GM23338 (cell line): ENCODE results near the gene CFAP299. TPM values are rescaled to one million over a fixed set of nuclear protein-coding genes. Genes with fewer than 3 reads are reported as not detected.

Experiments
- ATAC-seq: fragments of 200-7000 bp; cut with Tn5 transposase; 3 replicates; pipeline ENCODE4 v1.9.1; 2020
- DNase-seq: peaks from one replicate; pipeline ENCODE4 v3.0.0-alpha.2; 2015; ENCODE audit warnings: low spot score
- H2AFZ ChIP-seq: fragments of 200-600 bp; sonication (generic); 2 replicates; pipeline ENCODE4 v1.8.0; 2016; ENCODE audit warnings: antibody characterized with exemption, mild to moderate bottlenecking, moderate library complexity
- H3F3A ChIP-seq: fragments of 200-600 bp; sonication (generic); replicated peaks from 2 replicates; pipeline ENCODE4 v1.8.0; 2017; ENCODE audit warnings: antibody characterized with exemption, mixed run types, low read depth
- H3K27ac ChIP-seq: fragments of 200-600 bp; sonication (generic); 2 replicates; pipeline ENCODE4 v1.6.1; 2016; ENCODE audit warnings: low read depth
- H3K27me3 ChIP-seq: fragments of 200-600 bp; sonication (generic); 2 replicates; pipeline ENCODE4 v1.8.0; 2016; ENCODE audit warnings: mild to moderate bottlenecking, mixed run types, moderate library complexity; ENCODE audit not compliant: insufficient read depth
- H3K36me3 ChIP-seq: fragments of 200-600 bp; sonication (generic); 2 replicates; pipeline ENCODE4 v1.8.0; 2016; ENCODE audit warnings: mild to moderate bottlenecking; ENCODE audit not compliant: insufficient read depth
- H3K4me1 ChIP-seq: fragments of 200-600 bp; sonication (generic); 2 replicates; pipeline ENCODE4 v1.8.0; 2016; ENCODE audit warnings: mild to moderate bottlenecking, moderate library complexity; ENCODE audit not compliant: insufficient read depth
- H3K4me2 ChIP-seq: fragments of 200-600 bp; sonication (generic); 2 replicates; pipeline ENCODE4 v1.7.1; 2017; ENCODE audit warnings: mixed run types
- H3K4me3 ChIP-seq: fragments of 200-600 bp; sonication (generic); 2 replicates; pipeline ENCODE4 v1.6.1; 2016; ENCODE audit warnings: mixed run types
- H3K79me2 ChIP-seq: fragments of 200-600 bp; sonication (generic); replicated peaks from 2 replicates; pipeline ENCODE4 v1.8.0; 2017; ENCODE audit warnings: mild to moderate bottlenecking; ENCODE audit not compliant: insufficient read depth
- H3K9me2 ChIP-seq: fragments of 200-600 bp; sonication (generic); 2 replicates; pipeline ENCODE4 v1.8.0; 2017; ENCODE audit not compliant: insufficient read depth
- H4K20me1 ChIP-seq: fragments of 200-600 bp; sonication (generic); replicated peaks from 2 replicates; pipeline ENCODE4 v1.8.0; 2017; ENCODE audit warnings: mild to moderate bottlenecking; ENCODE audit not compliant: insufficient read depth
- H3K27ac Mint-ChIP-seq: 2 replicates; pipeline ENCODE4 v1.8.0; 2020; ENCODE audit warnings: inconsistent platforms, mild to moderate bottlenecking, moderate library complexity, mixed read lengths
- H3K27me3 Mint-ChIP-seq: 3 replicates; pipeline ENCODE4 v1.8.0; 2022; ENCODE audit warnings: low read depth, mild to moderate bottlenecking, moderate library complexity, mixed read lengths, inconsistent platforms; ENCODE audit not compliant: insufficient read depth, poor library complexity
- H3K36me3 Mint-ChIP-seq: 3 replicates; pipeline ENCODE4 v1.8.0; 2021; ENCODE audit warnings: low read depth, mild to moderate bottlenecking, inconsistent platforms, moderate library complexity, mixed read lengths
- H3K4me1 Mint-ChIP-seq: 3 replicates; pipeline ENCODE4 v1.8.0; 2020; ENCODE audit warnings: mild to moderate bottlenecking, inconsistent platforms, mixed read lengths
- H3K4me3 Mint-ChIP-seq: 3 replicates; pipeline ENCODE4 v1.8.0; 2021; ENCODE audit warnings: moderate library complexity, mild to moderate bottlenecking, inconsistent platforms, mixed read lengths
- H3K9me3 Mint-ChIP-seq: 3 replicates; pipeline ENCODE4 v1.8.0; 2020; ENCODE audit warnings: moderate library complexity, mild to moderate bottlenecking, inconsistent platforms, mixed read lengths
- CREB1 ChIP-seq: fragments of 250-450 bp; sonication (Bioruptor Pico); IDR thresholded peaks from 2 replicates; pipeline ENCODE4 v1.5.0; 2020; ENCODE audit warnings: low read depth, mild to moderate bottlenecking, moderate library complexity
- CTCF ChIP-seq, 2 experiments: fragments of 200-600 bp in 1 of 2; sonication (generic) in 1 of 2; conservative IDR thresholded peaks; 2 replicates each; pipeline versions ENCODE4 v1.5.1 to v1.6.1; 2016 to 2017; ENCODE audit warnings: antibody characterized with exemption in 2 of 2, low read depth in 2 of 2, mild to moderate bottlenecking in 2 of 2, moderate library complexity in 1 of 2
- EZH2 ChIP-seq: fragments of 200-600 bp; sonication (generic); IDR thresholded peaks from one replicate; pipeline ENCODE4 v1.8.0; 2017; ENCODE audit warnings: antibody characterized with exemption, mild to moderate bottlenecking, low read depth; ENCODE audit not compliant: unreplicated experiment
- EZH2phosphoT487 ChIP-seq: fragments of 200-600 bp; sonication (generic); IDR thresholded peaks from one replicate; pipeline ENCODE4 v1.8.1; 2018; ENCODE audit warnings: antibody characterized with exemption; ENCODE audit not compliant: unreplicated experiment
- JUNB ChIP-seq: IDR thresholded peaks from one replicate; pipeline ENCODE4 v1.6.1; 2016; ENCODE audit warnings: antibody characterized with exemption; ENCODE audit not compliant: unreplicated experiment
- NANOG ChIP-seq: IDR thresholded peaks from 2 replicates; pipeline ENCODE4 v1.6.1; 2016; ENCODE audit warnings: antibody characterized with exemption, borderline replicate concordance
- POLR2AphosphoS5 ChIP-seq: IDR thresholded peaks from 2 replicates; pipeline ENCODE4 v1.6.1; 2016; ENCODE audit warnings: antibody characterized with exemption, low read depth
- STAT1 ChIP-seq: IDR thresholded peaks from one replicate; pipeline ENCODE4 v1.6.1; 2016; ENCODE audit warnings: antibody characterized with exemption; ENCODE audit not compliant: unreplicated experiment
- ZNF114 ChIP-seq: fragments of 250-450 bp; sonication (Bioruptor Pico); IDR thresholded peaks from 2 replicates; pipeline ENCODE4 v1.5.0; 2020; ENCODE audit warnings: mild to moderate bottlenecking, moderate library complexity
- ZNF331 ChIP-seq: fragments of 250-450 bp; sonication (Bioruptor Pico); IDR thresholded peaks from 2 replicates; pipeline ENCODE4 v1.5.0; 2020; ENCODE audit warnings: low read depth, mild to moderate bottlenecking, moderate library complexity
- polyA plus RNA-seq: library from polyadenylated mRNA; unstranded; fragments of >200 nt; fragmentation: Nextera tagmentation; extraction: Ambion mirVana; gene quantifications from 2 replicates; pipeline ENCODE4 v1.2.1, GENCODE V29; 2016
- total RNA-seq: library from RNA; depleted of rRNA; stranded (reverse); fragments of >200 nt; shearing (Covaris generic); gene quantifications from 2 replicates; pipeline ENCODE4 v1.2.3, GENCODE V29; 2014
- TF ChIP-seq, protein P1 (sequence below): IDR thresholded peaks from one replicate; pipeline ENCODE4 v1.6.1; 2018; ENCODE audit warnings: antibody characterized with exemption; ENCODE audit not compliant: unreplicated experiment
- TF ChIP-seq, protein P2 (sequence below): IDR thresholded peaks from 2 replicates; pipeline ENCODE4 v1.6.1; 2016; ENCODE audit warnings: antibody characterized with exemption
- TF ChIP-seq, protein P3 (sequence below): fragments of 250-450 bp; sonication (Bioruptor Pico); IDR thresholded peaks from 2 replicates; pipeline ENCODE4 v1.5.0; 2020; ENCODE audit warnings: mild to moderate bottlenecking, moderate library complexity

The CFAP299 gene
- total and polyA plus RNA-seq, 2 experiments from 2014 or later: not detected

GRCh38 chr4:80431203-80431965 lies 95.9 kb downstream of the CFAP299 start:
- TF ChIP-seq, protein P1, sequence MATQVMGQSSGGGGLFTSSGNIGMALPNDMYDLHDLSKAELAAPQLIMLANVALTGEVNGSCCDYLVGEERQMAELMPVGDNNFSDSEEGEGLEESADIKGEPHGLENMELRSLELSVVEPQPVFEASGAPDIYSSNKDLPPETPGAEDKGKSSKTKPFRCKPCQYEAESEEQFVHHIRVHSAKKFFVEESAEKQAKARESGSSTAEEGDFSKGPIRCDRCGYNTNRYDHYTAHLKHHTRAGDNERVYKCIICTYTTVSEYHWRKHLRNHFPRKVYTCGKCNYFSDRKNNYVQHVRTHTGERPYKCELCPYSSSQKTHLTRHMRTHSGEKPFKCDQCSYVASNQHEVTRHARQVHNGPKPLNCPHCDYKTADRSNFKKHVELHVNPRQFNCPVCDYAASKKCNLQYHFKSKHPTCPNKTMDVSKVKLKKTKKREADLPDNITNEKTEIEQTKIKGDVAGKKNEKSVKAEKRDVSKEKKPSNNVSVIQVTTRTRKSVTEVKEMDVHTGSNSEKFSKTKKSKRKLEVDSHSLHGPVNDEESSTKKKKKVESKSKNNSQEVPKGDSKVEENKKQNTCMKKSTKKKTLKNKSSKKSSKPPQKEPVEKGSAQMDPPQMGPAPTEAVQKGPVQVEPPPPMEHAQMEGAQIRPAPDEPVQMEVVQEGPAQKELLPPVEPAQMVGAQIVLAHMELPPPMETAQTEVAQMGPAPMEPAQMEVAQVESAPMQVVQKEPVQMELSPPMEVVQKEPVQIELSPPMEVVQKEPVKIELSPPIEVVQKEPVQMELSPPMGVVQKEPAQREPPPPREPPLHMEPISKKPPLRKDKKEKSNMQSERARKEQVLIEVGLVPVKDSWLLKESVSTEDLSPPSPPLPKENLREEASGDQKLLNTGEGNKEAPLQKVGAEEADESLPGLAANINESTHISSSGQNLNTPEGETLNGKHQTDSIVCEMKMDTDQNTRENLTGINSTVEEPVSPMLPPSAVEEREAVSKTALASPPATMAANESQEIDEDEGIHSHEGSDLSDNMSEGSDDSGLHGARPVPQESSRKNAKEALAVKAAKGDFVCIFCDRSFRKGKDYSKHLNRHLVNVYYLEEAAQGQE: no peak
- no peak for TF ChIP-seq CTCF (conservative IDR thresholded peaks at IDR 0.05; ENCODE audit: low read depth in 2 of 2)
- TF ChIP-seq STAT1: no peak
- no peak for TF ChIP-seq ZNF114 (CRISPR knock-in tag)
- TF ChIP-seq EZH2: no peak
- TF ChIP-seq, protein P2, sequence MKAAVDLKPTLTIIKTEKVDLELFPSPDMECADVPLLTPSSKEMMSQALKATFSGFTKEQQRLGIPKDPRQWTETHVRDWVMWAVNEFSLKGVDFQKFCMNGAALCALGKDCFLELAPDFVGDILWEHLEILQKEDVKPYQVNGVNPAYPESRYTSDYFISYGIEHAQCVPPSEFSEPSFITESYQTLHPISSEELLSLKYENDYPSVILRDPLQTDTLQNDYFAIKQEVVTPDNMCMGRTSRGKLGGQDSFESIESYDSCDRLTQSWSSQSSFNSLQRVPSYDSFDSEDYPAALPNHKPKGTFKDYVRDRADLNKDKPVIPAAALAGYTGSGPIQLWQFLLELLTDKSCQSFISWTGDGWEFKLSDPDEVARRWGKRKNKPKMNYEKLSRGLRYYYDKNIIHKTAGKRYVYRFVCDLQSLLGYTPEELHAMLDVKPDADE: no peak
- TF ChIP-seq CREB1 (CRISPR knock-in tag): no peak
- TF ChIP-seq POLR2AphosphoS5: no peak
- TF ChIP-seq, protein P3, sequence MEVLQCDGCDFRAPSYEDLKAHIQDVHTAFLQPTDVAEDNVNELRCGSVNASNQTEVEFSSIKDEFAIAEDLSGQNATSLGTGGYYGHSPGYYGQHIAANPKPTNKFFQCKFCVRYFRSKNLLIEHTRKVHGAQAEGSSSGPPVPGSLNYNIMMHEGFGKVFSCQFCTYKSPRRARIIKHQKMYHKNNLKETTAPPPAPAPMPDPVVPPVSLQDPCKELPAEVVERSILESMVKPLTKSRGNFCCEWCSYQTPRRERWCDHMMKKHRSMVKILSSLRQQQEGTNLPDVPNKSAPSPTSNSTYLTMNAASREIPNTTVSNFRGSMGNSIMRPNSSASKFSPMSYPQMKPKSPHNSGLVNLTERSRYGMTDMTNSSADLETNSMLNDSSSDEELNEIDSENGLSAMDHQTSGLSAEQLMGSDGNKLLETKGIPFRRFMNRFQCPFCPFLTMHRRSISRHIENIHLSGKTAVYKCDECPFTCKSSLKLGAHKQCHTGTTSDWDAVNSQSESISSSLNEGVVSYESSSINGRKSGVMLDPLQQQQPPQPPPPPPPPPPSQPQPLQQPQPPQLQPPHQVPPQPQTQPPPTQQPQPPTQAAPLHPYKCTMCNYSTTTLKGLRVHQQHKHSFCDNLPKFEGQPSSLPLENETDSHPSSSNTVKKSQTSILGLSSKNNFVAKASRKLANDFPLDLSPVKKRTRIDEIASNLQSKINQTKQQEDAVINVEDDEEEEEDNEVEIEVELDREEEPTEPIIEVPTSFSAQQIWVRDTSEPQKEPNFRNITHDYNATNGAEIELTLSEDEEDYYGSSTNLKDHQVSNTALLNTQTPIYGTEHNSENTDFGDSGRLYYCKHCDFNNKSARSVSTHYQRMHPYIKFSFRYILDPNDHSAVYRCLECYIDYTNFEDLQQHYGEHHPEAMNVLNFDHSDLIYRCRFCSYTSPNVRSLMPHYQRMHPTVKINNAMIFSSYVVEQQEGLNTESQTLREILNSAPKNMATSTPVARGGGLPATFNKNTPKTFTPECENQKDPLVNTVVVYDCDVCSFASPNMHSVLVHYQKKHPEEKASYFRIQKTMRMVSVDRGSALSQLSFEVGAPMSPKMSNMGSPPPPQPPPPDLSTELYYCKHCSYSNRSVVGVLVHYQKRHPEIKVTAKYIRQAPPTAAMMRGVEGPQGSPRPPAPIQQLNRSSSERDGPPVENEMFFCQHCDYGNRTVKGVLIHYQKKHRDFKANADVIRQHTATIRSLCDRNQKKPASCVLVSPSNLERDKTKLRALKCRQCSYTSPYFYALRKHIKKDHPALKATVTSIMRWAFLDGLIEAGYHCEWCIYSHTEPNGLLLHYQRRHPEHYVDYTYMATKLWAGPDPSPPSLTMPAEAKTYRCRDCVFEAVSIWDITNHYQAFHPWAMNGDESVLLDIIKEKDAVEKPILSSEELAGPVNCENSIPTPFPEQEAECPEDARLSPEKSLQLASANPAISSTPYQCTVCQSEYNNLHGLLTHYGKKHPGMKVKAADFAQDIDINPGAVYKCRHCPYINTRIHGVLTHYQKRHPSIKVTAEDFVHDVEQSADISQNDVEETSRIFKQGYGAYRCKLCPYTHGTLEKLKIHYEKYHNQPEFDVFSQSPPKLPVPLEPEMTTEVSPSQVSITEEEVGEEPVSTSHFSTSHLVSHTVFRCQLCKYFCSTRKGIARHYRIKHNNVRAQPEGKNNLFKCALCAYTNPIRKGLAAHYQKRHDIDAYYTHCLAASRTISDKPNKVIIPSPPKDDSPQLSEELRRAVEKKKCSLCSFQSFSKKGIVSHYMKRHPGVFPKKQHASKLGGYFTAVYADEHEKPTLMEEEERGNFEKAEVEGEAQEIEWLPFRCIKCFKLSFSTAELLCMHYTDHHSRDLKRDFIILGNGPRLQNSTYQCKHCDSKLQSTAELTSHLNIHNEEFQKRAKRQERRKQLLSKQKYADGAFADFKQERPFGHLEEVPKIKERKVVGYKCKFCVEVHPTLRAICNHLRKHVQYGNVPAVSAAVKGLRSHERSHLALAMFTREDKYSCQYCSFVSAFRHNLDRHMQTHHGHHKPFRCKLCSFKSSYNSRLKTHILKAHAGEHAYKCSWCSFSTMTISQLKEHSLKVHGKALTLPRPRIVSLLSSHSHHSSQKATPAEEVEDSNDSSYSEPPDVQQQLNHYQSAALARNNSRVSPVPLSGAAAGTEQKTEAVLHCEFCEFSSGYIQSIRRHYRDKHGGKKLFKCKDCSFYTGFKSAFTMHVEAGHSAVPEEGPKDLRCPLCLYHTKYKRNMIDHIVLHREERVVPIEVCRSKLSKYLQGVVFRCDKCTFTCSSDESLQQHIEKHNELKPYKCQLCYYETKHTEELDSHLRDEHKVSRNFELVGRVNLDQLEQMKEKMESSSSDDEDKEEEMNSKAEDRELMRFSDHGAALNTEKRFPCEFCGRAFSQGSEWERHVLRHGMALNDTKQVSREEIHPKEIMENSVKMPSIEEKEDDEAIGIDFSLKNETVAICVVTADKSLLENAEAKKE (CRISPR knock-in tag): no peak
- no peak for TF ChIP-seq EZH2phosphoT487
- TF ChIP-seq ZNF331 (CRISPR knock-in tag): no peak
- TF ChIP-seq NANOG: no peak
- TF ChIP-seq JUNB: no peak
- H3K4me3 Mint-ChIP-seq: no peak overlapping the region
- Histone ChIP-seq H3F3A (no peaks in the 10 kb centered on the region), H3K79me2 (no peaks in the 10 kb centered on the region), H3K4me1 (no peaks in the 10 kb centered on the region), H3K9me2 (no peaks in the 10 kb centered on the region), H2AFZ (no peak overlapping the region), H3K36me3 (no peaks in the 10 kb centered on the region), H3K4me2 (no peak overlapping the region), H3K27me3 (no peaks in the 10 kb centered on the region), H3K4me3 (no peak overlapping the region), H3K27ac (no peak overlapping the region), H4K20me1 (no peaks in the 10 kb centered on the region)
- DNase-seq (no peak), ATAC-seq (no peak)
- no peaks in the 10 kb centered on the region for H3K4me1 Mint-ChIP-seq
- no peaks in the 10 kb centered on the region for H3K36me3 Mint-ChIP-seq
- no peaks in the 10 kb centered on the region for H3K9me3 Mint-ChIP-seq
- H3K27me3 Mint-ChIP-seq: no peaks in the 10 kb centered on the region
- no peak overlapping the region for H3K27ac Mint-ChIP-seq
